ENCODE data around the gene EIF5A2.

The EIF5A2 gene

DNA sequence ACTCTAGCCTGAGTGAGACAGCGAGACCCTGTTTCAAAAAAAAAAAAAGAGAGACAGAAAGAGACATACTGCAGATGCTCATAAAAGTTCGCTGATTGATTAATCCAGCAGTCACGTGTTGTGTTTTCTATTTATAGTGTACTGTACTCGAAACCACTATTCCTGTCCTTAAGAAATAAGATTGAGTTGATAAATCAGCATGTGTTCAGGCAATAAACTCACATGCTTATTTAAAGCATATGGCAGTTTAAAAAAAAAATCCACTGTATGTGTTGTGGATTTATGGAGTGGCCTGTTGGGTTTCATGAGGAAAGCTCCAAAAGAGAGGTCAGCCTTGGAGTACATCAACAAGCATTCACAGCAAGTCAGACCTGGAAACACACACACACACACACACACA, 56.1 kb downstream of the EIF5A2 start:
- no peak for DNase-seq (ENCODE audit: low read depth)

DNA sequence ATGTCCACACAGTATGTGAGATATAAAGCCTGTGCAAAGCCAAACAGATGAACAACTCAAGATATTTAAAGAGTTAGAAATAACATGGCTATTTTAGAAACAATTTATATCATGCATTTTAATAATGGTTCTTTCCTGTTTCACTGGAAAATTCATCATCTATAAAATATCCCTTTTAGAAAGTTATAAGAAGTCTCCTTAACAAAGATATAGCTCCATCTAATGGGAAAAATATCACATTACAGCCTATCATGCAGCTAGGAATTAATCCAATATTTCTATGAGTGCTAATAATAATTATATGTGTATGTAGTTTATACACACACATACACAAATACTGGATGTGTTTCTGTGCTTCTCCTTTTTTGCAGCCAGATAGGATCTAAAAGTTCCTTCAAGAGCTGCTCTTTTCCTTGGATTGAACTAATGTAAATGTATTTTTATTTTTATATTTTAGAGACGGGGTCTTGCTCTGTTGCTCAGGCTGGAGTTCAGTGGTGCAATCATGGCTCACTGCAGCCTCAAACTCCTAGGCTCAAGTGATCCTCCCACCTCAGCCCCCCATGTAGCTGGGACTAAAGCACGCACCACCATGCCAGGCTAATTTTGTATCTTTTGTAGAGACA, 60.0 kb downstream of the EIF5A2 start:
- no peak for DNase-seq (ENCODE audit: low read depth)

DNA sequence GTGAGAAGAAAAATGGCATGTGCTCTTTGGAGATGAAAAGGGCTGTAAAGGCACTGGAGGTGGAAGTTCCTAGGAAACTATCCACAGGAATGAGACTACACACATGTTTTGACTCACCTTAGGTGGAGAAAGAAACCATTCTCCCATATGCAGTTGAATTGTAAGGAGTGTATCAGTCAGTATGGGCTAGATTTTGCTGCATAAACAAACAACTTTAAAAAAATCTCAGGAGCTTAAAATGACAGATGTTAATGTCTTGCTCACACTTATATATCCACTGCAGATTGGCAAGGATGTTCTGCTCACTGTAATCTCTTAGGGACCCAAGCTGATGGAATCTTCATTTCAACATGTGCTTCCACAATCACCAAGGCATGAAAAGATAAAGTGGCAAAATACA, 64.1 kb downstream of the EIF5A2 start:
- no peak for DNase-seq (ENCODE audit: low read depth)

DNA sequence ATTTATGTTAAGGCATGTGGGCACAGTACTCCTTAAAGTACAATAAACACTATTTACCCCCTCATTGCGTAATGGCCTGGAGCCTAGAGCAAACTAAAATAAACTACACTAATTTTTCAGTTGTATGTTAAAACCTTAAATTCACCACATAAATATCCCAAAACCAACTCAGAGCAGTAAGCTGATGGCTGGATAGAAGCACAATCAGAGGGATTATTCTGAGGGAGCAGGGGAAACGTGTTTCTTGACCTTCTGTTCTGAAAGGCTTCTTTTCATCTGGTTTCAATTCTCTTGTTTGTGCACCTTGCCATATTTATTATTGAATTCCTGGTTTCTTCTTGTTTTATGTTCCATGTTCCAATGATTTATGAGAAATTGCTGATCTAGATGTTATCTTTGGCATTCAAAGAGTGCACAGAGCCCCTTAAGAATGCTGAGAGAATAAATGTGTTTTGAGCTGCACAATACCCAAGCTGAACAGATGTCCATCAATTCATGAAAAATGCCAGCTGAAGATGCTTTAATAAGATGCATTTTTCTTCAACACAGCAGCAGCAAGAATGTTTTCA, 68.1 kb downstream of the EIF5A2 start:
- DNase-seq (ENCODE audit: low read depth) = peak; percentile 88

DNA sequence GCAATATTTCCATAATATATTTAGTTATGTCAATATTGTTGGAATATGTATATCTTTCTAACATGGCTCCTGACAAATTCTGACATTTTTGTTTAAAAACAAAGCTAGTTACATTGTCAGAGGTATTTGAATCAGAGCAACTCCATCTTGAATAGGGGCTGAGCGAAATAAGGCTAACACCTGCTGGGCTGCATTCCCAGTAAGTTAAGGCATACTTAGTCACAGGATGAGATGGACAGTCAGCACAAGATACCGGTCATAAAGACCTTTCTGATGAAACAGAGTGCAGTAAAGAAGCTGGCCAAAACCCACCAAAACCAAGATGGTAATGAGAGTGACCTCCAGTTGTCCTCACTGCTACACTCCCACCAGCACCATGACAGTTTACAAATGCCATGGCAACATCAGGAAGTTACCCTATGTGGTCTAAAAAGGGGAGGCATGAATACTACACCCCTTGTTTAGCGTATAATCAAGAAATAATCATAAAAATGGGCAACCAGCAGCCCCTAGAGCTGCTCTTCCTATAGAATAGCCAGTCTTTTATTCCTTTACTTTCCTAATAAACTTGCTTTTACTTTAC, 68.8 kb downstream of the EIF5A2 start:
- DNase-seq (ENCODE audit: low read depth) = no peak

Data from fibroblast of the conjunctiva (primary cell).